ENCODE measurements around the gene MON1B.
"Not testable (repeated sequence)": the region's sequence is repeated elsewhere in the genome, so short reads cannot be mapped to it uniquely, and the experiment has no call there.

Gene MON1B

DNA sequence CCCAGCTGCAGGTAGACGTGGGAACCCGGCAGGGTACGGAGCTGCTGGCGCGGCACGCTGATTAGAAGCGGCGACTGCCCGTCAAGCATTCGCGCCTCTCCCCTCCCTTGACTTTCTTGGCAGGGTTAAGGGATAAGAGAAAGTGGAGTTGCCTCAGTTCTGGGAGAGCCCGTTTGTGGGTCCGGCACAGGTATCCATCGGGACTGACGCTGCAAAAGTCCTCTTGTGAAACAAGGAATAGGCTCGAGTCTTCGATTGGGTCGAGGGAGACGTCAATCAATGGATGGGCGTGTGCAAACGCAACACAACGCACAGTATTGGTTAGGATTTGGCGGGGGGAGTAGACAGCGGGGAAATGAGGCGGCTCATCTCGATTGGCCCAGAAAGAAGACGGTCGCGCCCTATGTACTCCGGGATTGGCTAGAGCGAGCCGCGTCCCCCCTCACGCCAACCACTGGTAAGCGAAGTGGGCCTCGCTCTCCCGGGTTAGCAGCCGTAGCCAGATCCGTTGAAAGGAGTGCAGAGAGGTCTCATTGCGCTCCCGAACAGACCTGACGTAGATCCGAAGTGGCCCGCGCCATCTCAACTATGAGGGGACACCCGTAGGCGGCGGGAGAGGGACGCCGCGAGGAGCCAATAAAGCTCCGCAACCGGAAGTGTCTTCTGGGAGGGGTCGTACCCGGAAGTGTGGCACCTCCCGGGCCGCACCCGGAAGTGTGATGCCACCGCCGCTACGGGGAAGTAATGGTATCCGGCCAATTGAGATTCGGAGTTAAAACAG, at the start of gene MON1B:
Gene MON1B (plus strand): TSS at position 713 of the 781 bp plus-strand sequence. CDS start 296 bp downstream, outside the sequence.
- DNase-seq (ENCODE audit: low spot score) = peak; percentile 96

DNA sequence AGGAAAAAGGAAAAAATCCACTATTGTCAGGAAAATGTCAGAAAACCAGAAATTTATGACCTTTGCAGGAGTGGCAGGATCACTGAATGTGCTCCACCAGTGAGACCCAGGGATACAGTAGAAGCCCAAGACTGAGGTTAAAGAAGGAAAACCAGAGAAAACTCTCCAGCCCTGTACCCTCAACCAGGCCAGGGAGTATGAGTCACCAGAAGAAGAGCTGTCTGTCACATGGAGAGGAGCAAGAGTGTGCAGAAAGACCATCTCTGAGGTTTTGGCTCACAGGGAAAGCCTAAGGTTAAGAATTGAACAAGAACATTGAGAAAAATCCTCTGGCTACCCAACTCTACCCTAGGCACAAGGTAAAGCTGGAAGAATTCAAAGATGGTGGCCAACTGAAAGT, 47.6 kb upstream of the MON1B start:
- no peak for DNase-seq (ENCODE audit: low spot score)

DNA sequence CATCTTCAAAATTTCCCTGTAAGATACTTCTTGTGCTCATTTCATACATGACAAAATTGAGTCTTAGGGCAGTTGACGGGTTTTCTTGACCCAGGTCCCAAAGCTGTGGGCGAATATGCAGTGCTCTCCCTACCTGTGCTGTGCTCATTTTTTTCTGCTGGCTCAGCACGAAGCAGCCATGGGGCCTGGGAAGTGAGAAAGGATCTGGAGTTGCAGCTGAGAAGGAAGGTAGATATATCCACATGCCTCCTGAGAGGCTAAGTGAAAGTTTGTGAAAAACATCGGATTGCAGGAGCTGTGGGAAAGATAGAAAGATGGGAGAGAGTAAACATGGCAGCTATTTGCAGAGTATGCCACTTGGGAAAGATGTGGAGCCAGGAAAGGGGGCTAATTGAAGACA, 42.9 kb upstream of the MON1B start:
- no peak for DNase-seq (ENCODE audit: low spot score)

GRCh38 chr16:77157346-77158058, 33.5 kb upstream of the MON1B start:
- no peak for DNase-seq (ENCODE audit: low spot score)

DNA sequence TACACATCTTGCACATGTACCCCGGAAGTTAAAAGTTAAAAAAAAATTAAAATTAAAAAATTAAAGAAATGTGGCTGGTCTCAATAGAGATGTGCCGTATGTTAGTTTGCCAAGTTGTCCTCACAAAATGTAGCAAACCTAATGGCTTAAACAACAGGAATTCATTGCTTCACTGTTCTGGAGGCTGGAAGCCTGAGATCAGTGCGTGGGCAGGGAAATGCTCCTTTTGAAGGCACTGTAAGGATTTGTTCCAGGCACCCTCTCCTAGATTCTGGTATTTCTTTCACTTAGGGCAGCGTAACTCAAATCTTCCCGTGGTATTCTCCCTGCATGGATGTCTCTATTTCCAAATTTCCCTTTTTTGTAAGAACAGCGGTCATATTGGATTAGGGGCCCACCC, 32.7 kb upstream of the MON1B start:
- DNase-seq (ENCODE audit: low spot score) = no peak

DNA sequence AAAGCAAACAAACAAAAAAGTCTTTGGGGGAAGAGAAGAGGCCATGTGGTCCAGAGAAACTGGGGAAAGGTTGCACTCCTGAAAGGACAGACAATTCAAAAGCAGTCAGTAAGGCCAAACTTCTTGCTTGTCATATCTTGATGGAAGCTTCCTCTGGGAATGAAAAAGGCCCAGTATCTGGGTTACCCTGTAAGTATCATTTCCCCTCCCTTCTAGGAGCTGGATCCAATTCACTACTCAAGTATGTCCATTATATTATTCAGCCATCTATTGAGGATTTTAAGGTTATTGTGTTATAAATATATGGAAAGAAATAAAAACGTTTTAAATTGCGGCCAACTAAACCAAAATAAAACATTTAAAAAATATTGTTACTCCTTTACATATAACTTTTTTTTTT, 26.0 kb upstream of the MON1B start:
- DNase-seq (ENCODE audit: low spot score) = no peak

- not testable (repeated sequence) for DNase-seq (ENCODE audit: low spot score)
Observed at GRCh38 chr16:77165536-77166236, 25.3 kb upstream of the MON1B start.

- no peak for DNase-seq (ENCODE audit: low spot score)
Observed at GRCh38 chr16:77166726-77167125, 24.3 kb upstream of the MON1B start.

DNA sequence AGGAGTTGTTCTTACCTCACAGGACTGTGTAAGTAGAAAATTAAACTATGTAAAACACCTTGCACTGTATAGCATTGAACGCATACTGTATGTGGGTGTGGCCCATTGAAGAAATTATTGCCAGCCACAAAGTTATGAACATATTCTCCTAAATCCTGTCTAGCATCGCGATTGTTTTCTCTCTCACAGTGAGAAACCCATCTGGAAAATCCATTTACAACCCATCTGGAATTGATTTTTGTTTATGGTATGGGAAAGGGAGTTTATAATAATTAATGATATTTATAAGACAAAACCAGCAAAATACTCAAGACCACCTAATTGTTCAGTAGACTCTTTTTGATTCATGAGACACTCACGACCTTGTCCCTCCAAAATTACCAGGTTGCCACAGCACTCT, 22.1 kb upstream of the MON1B start:
- no peak for DNase-seq (ENCODE audit: low spot score)

DNA sequence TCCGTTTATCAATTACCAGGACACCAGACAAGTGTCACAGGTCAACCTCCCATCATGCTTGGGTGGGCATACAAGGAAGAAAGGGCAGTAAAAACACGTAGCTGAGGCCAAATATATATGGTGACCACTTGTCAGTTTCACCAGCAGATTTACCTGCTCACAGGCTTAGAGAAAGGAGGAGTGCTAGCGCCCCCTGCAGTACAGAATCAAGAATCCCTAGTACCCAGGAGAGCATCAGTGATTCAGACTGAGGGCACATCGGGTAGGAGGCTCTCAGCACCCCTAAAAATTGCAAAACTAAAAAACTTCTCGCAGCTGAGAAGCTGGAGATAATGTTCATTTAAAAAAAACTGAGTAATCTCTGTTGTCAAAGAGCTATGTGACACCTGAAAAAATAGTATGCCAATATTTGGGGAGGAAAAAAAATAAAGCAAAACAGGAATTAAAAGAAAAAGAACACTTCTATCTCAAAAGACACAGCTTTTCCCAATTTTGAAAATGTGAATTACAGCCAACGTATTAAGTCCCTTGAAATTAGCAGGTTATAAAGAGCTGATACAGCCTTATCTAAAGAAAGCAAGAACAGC, 21.2 kb upstream of the MON1B start:
- no peak for DNase-seq (ENCODE audit: low spot score)

DNA sequence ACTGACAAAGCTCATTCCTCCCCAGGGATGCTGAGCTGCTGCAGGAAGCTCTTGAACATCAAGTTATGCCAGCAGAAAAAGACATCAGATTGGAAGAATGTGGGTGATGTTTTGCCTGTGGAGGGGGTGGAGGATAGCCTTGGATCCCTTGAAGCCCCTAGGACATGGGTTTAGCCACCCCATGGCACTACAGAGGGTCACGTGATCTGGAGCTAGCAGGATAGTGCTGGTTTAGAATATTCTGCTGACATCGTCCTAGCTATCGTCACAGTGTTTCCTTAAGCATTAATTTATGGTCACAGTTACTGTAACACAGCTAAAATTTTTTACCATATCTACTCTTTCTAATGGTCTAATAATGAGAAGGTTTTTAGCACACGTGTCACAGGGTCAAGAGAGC, 20.2 kb upstream of the MON1B start:
- no peak for DNase-seq (ENCODE audit: low spot score)

DNA sequence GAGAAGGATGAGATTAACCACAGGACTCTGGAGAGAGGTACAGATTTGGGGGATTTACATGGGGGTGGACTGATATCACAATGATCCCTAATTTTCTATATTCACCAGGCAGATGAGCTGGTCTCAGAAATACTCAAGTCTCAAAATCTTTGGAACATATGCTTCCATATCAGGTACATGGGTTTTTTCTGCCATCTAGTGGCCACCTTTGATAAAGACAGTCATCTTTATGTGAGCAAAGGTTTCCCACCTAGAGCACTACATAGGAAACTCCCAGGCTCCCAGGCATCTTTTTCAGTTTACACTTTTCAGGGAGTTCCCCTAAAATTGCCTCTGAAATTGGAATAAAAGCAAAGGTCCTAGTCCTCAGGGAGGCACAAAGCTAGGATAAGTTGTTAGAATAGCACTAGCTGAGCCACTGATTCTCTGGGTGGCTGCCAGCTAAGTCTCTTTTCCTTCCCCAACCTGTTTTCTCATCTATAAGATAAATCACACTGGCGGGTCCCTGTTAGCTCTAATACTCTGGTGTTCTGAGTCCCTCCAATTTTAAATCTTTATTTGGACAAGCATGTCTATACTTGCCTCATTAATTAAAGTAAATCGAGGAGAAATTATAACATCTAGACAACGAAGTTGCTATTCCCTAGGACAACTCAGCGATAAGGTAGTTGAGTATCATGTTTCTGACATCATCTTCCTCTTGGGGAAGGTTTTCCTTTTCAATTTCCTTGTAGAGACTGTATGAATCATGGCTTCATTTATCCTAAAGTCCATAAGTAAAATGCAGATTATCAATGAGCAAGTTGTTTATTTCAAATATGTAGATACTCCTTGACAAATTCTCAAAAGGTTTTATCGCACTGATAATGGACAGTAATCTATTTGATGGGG, 19.0 kb upstream of the MON1B start:
- peak; percentile 50 for DNase-seq (ENCODE audit: low spot score)

GRCh38 chr16:77172951-77173350, 18.0 kb upstream of the MON1B start:
- no peak for DNase-seq (ENCODE audit: low spot score)

- DNase-seq (ENCODE audit: low spot score) = no peak
Observed at GRCh38 chr16:77183137-77183536, 7.9 kb upstream of the MON1B start.

- DNase-seq (ENCODE audit: low spot score) = not testable (repeated sequence)
Observed at GRCh38 chr16:77186298-77186697, 4.7 kb upstream of the MON1B start.

- DNase-seq (ENCODE audit: low spot score) = no peak
Observed at GRCh38 chr16:77190190-77190477, 856 bp upstream of the MON1B start.

DNA sequence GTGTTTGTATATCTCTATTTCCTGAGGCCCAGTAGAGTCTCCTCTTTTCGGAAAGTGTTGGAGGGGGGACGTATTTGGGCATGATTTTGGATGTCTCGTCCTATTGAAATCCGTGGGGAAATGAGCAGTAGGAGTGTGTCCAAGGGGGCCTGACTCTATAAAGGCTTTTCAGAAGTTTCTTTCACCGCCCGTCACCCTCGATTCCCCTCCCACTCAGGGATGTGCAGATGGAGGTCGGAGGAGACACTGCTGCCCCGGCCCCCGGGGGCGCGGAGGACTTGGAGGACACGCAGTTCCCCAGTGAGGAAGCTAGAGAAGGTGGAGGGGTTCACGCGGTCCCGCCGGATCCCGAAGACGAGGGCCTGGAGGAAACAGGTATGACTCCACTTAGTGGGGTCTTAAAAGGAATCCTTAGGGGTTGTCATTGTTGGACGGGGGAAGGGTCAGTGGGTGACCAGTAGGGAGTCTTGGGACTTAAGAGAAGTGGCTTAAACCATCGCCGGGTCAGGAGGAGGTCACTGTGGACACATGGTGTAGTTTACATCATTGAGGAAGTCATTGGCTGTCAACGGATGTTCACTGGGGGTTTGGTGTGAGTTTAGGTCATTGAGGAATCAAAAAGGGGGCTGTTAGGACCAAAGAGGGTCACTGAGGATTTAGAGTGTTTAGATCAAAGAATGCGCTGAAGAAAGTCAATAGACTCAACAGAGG, 424 bp downstream of the MON1B start:
- no peak for DNase-seq (ENCODE audit: low spot score)

- DNase-seq (ENCODE audit: low spot score) = no peak
Observed at GRCh38 chr16:77193377-77193776, 2.4 kb downstream of the MON1B start.

- DNase-seq (ENCODE audit: low spot score) = no peak
Observed at GRCh38 chr16:77194295-77195231, 3.6 kb downstream of the MON1B start.

GRCh38 chr16:77195411-77195810, 4.4 kb downstream of the MON1B start:
- no peak for DNase-seq (ENCODE audit: low spot score)

Data from LoVo (cell line).